ENCODE measurements around the gene GSTM1. TPM values are rescaled to one million over a fixed set of nuclear protein-coding genes. Genes with fewer than 3 reads are reported as not detected.

Gene GSTM1
- total and polyA plus RNA-seq, 2 of the 8 experiments (the other 6 are each of a cell fraction or from before 2014, with no cell fraction given) = 16.7 to 42.5 TPM

DNA sequence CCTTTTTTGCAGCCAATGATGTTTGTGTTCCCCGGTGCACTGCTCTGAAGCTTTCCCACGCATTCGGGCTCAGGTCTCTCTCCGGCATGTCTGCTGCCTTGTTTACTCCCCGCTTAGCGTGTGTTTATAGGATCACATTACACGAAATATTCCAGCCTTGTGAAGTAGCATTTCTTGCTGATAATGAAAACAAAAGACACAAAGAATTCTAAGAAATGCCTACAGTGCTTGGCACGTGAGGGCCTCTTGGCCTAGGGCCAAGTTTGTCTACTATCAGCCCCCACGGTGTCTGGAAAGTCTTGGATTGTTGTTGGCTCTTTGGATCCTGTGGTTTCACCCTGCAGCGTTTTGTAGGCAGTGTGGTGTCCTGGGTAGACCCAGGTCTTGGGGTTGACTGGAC is 42.9 kb upstream of the GSTM1 start:
- H3K9ac ChIP-seq (replicated peaks in 1 of 4; ENCODE audit: extremely low read depth in 1 of 4, low read depth in 3 of 4, low read length in 3 of 4) = no peak overlapping the region
- H3K4me3 ChIP-seq (ENCODE audit: extremely low read depth in 1 of 4, insufficient read depth in 2 of 4, low read depth in 3 of 4, low read length in 4 of 4) = no peak overlapping the region
- H3K36me3 ChIP-seq (ENCODE audit: control insufficient read depth in 2 of 4, insufficient read depth in 4 of 4, low read length in 3 of 4) = no peaks in the 10 kb centered on the region
- H4K91ac ChIP-seq (replicated peaks; ENCODE audit: insufficient read length, low read length) = no peak overlapping the region
- no peak overlapping the region for H2BK20ac ChIP-seq (ENCODE audit: low read length)
- no peak overlapping the region for H3K18ac ChIP-seq (ENCODE audit: extremely low read depth, low read length)
- H3K23me2 ChIP-seq (ENCODE audit: low read depth, low read length) = no peaks in the 10 kb centered on the region
- no peak overlapping the region for H3K23ac ChIP-seq (ENCODE audit: insufficient read length)
- DNase-seq (ENCODE audit: low read depth in 1 of 2, low spot score in 2 of 2) (no peak), FAIRE-seq (no peak)
- H2BK12ac ChIP-seq (ENCODE audit: low read depth, low read length) = no peak overlapping the region
- H2BK120ac ChIP-seq (replicated peaks; ENCODE audit: low read depth, low read length) = no peak overlapping the region
- H2BK5ac ChIP-seq (ENCODE audit: low read depth, low read length) = no peak overlapping the region
- no peaks in the 10 kb centered on the region for H3K9me3 ChIP-seq (ENCODE audit: insufficient read depth in 2 of 2, low read depth in 1 of 2, low read length in 1 of 2)
- ChIA-PET POLR2A (ENCODE audit: partially characterized antibody) (interaction anchor here (1.0 kb wide), 1 partner anchor 8 kb away, joined by 4 read pairs; no protein-coding TSS in a partner anchor), CTCF (ENCODE audit: partially characterized antibody) (interaction anchor here (0.6 to 10.7 kb wide), 8 partner anchors 9 to 148 kb away, joined by 3 to 293 read pairs (median 6); partner anchors contain the start of genes EPS8L3 and GSTM4)
- no peaks in the 10 kb centered on the region for H4K20me1 ChIP-seq (replicated peaks in 1 of 2; ENCODE audit: control insufficient read depth in 1 of 2, insufficient read depth in 2 of 2, low read length in 2 of 2)
- H3K4me2 ChIP-seq (ENCODE audit: insufficient read depth in 1 of 2, low read depth in 2 of 2, low read length in 2 of 2) = no peak overlapping the region
- WGBS, 2 experiments (ENCODE audit: extremely low coverage in 1 of 2, insufficient coverage in 1 of 2, insufficient read length in 1 of 2, insufficient replicate concordance in 2 of 2, low coverage in 1 of 2, low lambda C conversion rate in 2 of 2, missing lambda C conversion rate in 1 of 2) = 89% methylated on average over 10 of the region's 10 CpGs; no CpG with 5 or more reads in 1 of the 2 experiments
- H2AK5ac ChIP-seq (ENCODE audit: low read depth, low read length) = no peak overlapping the region
- H3K4ac ChIP-seq (replicated peaks; ENCODE audit: insufficient read length, low read depth, low read length) = no peak overlapping the region
- H3K79me2 ChIP-seq (ENCODE audit: control insufficient read depth in 1 of 2, insufficient read depth in 2 of 2, low read length in 2 of 2) = no peaks in the 10 kb centered on the region
- H3K4me1 ChIP-seq (replicated peaks in 1 of 4; ENCODE audit: control insufficient read depth in 3 of 4, insufficient read depth in 4 of 4, low read length in 3 of 4) = no peaks in the 10 kb centered on the region; a peak in 1 of 7 replicates
- no peak overlapping the region for H4K8ac ChIP-seq (ENCODE audit: extremely low read depth, insufficient read depth, low read length)
- no peak overlapping the region for H3K14ac ChIP-seq (ENCODE audit: insufficient read length)
- H3K27ac ChIP-seq (ENCODE audit: low read depth, low read length) = no peak overlapping the region
- H2AFZ ChIP-seq (ENCODE audit: low read length) = no peak overlapping the region
- H3K56ac ChIP-seq (replicated peaks; ENCODE audit: insufficient read length, low read depth, low read length) = no peak overlapping the region
- H3K27me3 ChIP-seq (replicated peaks in 1 of 4; ENCODE audit: control insufficient read depth in 3 of 4, extremely low read depth in 1 of 4, insufficient read depth in 3 of 4, low read length in 3 of 4) = no peaks in the 10 kb centered on the region; a peak in 2 of 7 replicates
- H4K5ac ChIP-seq (ENCODE audit: insufficient read length, low read depth, low read length) = no peak overlapping the region
- H3K79me1 ChIP-seq (ENCODE audit: low read depth, low read length) = no peaks in the 10 kb centered on the region
- H2BK15ac ChIP-seq (ENCODE audit: low read length) = no peak overlapping the region
- TF ChIP-seq TAF7 (optimal IDR thresholded peaks at IDR 0.05; ENCODE audit: borderline replicate concordance, low read depth, low read length) = no peak
- no peak for TF ChIP-seq CBX5 (IDR thresholded peaks at IDR 0.05; ENCODE audit: low read depth, low read length)
- TF ChIP-seq GABPA (IDR thresholded peaks at IDR 0.05; ENCODE audit: borderline replicate concordance, insufficient read depth, low read length) = no peak
- TF ChIP-seq HDAC2 (IDR thresholded peaks at IDR 0.05; ENCODE audit: borderline replicate concordance in 1 of 2, low read depth in 2 of 2, low read length in 2 of 2) = no peak
- TF ChIP-seq MAX (IDR thresholded peaks at IDR 0.05) = no peak
- no peak for TF ChIP-seq SUZ12 (IDR thresholded peaks at IDR 0.05; ENCODE audit: low read length)
- no peak for TF ChIP-seq SP1 (IDR thresholded peaks at IDR 0.05; ENCODE audit: low read depth, low read length)
- TF ChIP-seq USF2 (IDR thresholded peaks at IDR 0.05; ENCODE audit: low read length) = no peak
- no peak for TF ChIP-seq CTCF (IDR thresholded peaks at IDR 0.05; ENCODE audit: control extremely low read depth in 1 of 3, insufficient read depth in 1 of 3, low read depth in 1 of 3, low read length in 3 of 3)
- TF ChIP-seq TAF1 (IDR thresholded peaks at IDR 0.05; ENCODE audit: low read depth, low read length) = no peak
